Muscle of leg (tissue), 11 donors: ENCODE data around the gene TMEM94. TPM values are rescaled to one million over a fixed set of nuclear protein-coding genes. Genes with fewer than 3 reads are reported as not detected.

Experiments used
- DNase-seq: peaks from one replicate; pipeline ENCODE4 v3.0.0; 2013
- H3K27ac ChIP-seq: one replicate; pipeline ENCODE4 v1.5.1; 2013; ENCODE audit warnings: mild to moderate bottlenecking, low read length, control low read depth
- H3K27me3 ChIP-seq: one replicate; pipeline ENCODE4 v1.6.1; 2013; ENCODE audit warnings: low read length; ENCODE audit not compliant: control insufficient read depth, insufficient read depth
- H3K36me3 ChIP-seq: one replicate; pipeline ENCODE4 v1.6.1; 2013; ENCODE audit warnings: low read length; ENCODE audit not compliant: control insufficient read depth, insufficient read depth
- H3K4me1 ChIP-seq: one replicate; pipeline ENCODE4 v1.6.1; 2013; ENCODE audit warnings: low read length; ENCODE audit not compliant: control insufficient read depth, insufficient read depth
- H3K4me3 ChIP-seq: one replicate; pipeline ENCODE4 v1.5.1; 2013; ENCODE audit warnings: low read length, control low read depth
- H3K9me3 ChIP-seq: replicated peaks from 2 replicates; pipeline ENCODE4 v1.6.1; 2013; ENCODE audit warnings: low read depth, low read length; ENCODE audit not compliant: control insufficient read depth
- WGBS: methylation state at CpG from one replicate; pipeline ENCODE4 v1.1.5; 2013; ENCODE audit warnings: missing lambda C conversion rate; ENCODE audit not compliant: insufficient coverage; 5-methylcytosine and 5-hydroxymethylcytosine counted together
- polyA plus RNA-seq, 8 donors: library from polyadenylated mRNA; unstranded; fragments of 120-200 nt; gene quantifications; one replicate each; pipeline versions ENCODE4 v1.2.1 to v1.2.3, GENCODE V29; 2013; ENCODE audit warnings: inconsistent platforms in 1 of 8, low replicate concordance in 1 of 8; ENCODE audit not compliant: insufficient read length in 8 of 8, insufficient read depth in 1 of 8
- total RNA-seq: library from RNA; stranded (reverse); fragments of 120-200 nt; gene quantifications from one replicate; pipeline ENCODE4 v1.2.4, GENCODE V29; 2013

The TMEM94 gene
- total and polyA plus RNA-seq, 9 donors = 31.5 to 67.8 (median 60.0) TPM

DNA sequence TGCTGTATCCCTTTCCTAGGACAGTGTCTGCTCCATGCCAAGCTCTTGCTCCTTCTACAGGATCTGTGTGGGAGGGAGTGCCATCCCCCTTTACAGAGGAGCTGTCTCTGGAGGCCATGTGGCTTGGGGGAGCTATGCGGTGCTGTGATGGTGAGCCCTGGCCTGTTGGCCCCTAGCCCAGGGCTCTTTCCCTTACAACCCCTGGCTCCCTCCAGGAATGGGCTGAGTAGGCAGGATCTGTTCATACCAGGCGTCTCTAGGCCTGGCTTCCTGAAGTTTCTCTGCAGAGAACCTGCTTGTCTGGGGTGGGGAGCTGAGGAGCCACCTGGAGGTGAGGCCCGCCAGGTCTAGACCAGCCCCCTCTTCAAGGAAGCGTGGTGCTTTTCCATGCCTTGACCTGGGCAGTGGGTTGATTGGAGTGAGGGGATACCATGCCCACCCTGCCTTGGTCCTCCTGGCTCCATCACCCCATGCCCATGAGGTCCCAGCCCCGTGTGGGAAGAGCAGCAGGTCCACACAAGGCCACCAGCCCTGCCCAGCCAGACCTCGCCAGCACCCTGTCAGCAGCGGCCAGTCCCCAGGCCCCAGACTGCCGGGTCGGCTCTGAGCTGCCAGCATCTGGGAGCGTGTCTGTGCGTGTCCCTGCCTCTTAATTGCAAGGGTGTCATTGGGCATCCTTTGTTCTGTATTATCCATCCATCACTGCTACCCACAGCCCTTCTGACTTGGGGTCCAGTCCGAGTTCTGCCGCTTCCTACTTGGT lies 83.7 kb downstream of the TMEM94 start:
- no peak overlapping the region for H3K27ac ChIP-seq
- peaks cover 8% of the 10 kb centered on the region for H3K4me1 ChIP-seq
- WGBS = 78% methylated on average over 7 of the region's 13 CpGs
- no peak for DNase-seq
- H3K27me3 ChIP-seq = no peaks in the 10 kb centered on the region
- H3K9me3 ChIP-seq = no peaks in the 10 kb centered on the region
- no peak overlapping the region for H3K4me3 ChIP-seq
- H3K36me3 ChIP-seq = no peaks in the 10 kb centered on the region

DNA sequence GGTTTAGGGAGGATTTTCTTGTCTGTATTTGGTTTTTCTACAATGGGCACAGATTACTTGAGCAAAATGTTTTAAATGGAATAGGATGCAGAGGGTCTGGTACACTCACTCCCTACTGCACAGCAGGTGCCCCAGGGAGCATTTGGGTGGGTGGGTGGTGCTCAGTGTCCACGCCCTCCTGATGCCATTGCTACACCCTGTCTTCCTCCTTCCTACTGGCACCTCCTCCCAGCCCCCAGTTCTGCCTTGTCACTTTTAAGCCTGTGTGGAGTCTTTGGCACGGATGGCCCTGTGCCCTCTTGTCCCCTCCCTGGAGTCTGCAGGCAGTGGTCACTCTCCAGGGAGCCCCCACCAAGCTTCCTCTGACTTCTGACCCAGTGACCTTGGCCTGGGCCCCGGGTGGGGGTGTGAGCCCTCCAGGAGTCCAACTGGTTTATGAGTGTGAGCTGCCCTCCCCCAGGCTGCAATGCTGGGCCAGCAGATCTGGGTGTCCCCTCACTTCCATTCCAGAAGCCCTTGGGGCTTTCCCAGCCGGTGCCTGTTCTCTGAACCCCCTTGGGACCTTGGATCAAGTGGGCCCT lies 84.6 kb downstream of the TMEM94 start:
- 34% methylated on average over 2 of the region's 4 CpGs for WGBS
- no peaks in the 10 kb centered on the region for H3K27me3 ChIP-seq
- DNase-seq = no peak
- no peak overlapping the region for H3K4me3 ChIP-seq
- peaks cover 2% of the 10 kb centered on the region for H3K4me1 ChIP-seq
- H3K27ac ChIP-seq = no peak overlapping the region
- H3K9me3 ChIP-seq = no peaks in the 10 kb centered on the region
- H3K36me3 ChIP-seq = no peaks in the 10 kb centered on the region

DNA sequence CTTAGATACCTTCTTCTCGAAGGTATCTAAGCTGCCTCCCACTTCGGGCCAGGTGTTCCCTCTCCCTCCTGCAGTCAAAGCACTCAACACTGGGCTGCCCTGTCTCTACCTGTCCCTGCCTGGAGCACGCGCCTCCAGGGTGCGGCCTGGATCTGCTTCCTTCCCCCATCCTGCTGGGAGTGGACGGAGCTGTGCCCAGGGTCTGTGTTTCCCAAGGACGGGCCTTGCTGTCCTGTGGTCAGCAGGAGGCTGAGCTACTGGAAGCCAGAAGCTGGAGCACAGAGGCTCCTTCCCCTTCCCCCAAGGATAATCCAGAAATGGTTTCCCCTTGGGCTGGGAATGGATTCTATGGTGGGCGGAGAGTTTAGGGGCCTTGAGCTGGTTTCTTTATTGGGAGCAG lies 85.8 kb downstream of the TMEM94 start:
- DNase-seq = no peak
- WGBS = 87% methylated on average over 7 of the region's 8 CpGs
- Histone ChIP-seq H3K36me3 (no peaks in the 10 kb centered on the region), H3K4me3 (no peak overlapping the region), H3K4me1 (peaks cover 2% of the 10 kb centered on the region), H3K27me3 (no peaks in the 10 kb centered on the region), H3K9me3 (no peaks in the 10 kb centered on the region), H3K27ac (no peak overlapping the region)

DNA sequence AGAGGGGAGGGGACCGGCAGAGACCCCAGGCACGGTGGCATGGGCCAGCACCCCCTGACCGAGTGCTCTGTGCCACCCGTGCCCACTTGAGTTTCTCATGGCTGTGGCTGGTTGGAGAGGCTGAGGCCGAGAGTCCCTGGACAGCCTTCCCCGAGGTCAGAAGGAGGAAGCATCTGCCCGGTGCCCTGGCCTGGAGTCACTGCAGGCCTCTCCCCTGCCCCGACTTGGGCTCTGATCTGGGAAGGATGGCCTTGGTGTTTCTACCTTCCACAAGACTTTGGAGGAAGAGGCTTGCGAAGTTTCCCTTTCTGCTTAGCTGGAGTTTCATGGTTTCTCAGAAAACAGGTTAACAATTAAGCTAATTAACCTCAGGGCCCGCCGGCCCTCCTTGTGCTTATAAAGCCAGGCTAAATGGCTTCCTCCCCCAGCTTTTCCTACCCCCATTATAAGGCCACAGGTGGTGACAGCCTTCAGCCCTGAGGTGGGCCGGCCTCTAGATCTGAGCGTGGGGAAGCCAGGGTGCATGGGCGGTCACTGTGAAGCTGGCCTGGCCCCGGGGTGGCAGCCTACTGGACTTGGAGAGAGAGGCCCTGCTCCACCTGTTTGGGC lies 86.4 kb downstream of the TMEM94 start:
- Histone ChIP-seq H3K4me3 (no peak overlapping the region), H3K36me3 (no peaks in the 10 kb centered on the region), H3K27ac (no peak overlapping the region), H3K27me3 (no peaks in the 10 kb centered on the region), H3K9me3 (no peaks in the 10 kb centered on the region), H3K4me1 (peaks cover 2% of the 10 kb centered on the region)
- no peak for DNase-seq
- WGBS = 76% methylated on average over 10 of the region's 15 CpGs

DNA sequence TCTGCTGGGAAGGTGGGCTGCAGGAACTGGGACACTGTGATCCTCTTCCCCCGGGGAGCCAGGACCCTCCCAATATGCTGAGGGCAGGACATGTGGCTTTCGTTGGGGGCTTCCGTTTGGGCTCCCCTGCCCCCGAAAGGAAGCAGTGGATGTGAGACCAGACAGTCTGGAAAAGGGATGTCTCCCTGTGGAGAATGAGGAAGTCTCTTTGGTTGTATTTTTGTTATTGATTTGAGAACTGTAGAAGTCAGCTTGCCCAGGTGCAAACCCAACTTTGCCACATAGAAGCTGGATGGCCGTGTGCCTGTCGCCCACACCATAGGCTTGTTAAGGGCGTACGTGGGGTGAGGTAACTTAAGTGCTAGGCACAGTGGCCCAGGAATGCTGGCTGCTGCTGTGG lies 87.8 kb downstream of the TMEM94 start:
- H3K27ac ChIP-seq = no peak overlapping the region
- no peaks in the 10 kb centered on the region for H3K36me3 ChIP-seq
- peaks cover 8% of the 10 kb centered on the region for H3K4me1 ChIP-seq
- DNase-seq = no peak
- no peaks in the 10 kb centered on the region for H3K9me3 ChIP-seq
- WGBS = 59% methylated on average over 7 of the region's 8 CpGs
- no peaks in the 10 kb centered on the region for H3K27me3 ChIP-seq
- no peak overlapping the region for H3K4me3 ChIP-seq

DNA sequence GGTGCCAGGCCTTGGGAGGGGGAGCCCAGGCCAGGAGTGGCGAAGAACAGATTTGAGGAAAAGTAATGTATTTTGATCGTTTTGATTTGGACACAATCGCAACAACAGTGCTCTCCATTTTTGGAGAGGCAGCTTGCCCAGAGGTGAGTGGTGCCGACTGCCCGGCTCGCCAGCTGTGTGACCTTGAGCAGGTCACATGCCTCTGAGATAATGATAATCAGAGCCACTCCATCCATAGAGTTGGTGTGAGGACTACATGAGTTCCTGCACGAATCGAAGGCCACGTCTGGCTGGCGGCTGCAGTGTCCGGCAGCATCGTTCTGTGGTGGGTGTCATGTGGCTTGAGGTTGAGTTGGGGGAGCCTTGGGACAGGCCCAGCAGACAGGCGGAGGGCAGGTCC lies 89.7 kb downstream of the TMEM94 start:
- 97% methylated on average over 7 of the region's 13 CpGs for WGBS
- peaks cover 17% of the 10 kb centered on the region for H3K4me1 ChIP-seq
- no peak overlapping the region for H3K4me3 ChIP-seq
- H3K36me3 ChIP-seq = no peaks in the 10 kb centered on the region
- H3K27ac ChIP-seq = no peak overlapping the region
- no peak for DNase-seq
- H3K9me3 ChIP-seq = no peaks in the 10 kb centered on the region
- H3K27me3 ChIP-seq = no peaks in the 10 kb centered on the region

DNA sequence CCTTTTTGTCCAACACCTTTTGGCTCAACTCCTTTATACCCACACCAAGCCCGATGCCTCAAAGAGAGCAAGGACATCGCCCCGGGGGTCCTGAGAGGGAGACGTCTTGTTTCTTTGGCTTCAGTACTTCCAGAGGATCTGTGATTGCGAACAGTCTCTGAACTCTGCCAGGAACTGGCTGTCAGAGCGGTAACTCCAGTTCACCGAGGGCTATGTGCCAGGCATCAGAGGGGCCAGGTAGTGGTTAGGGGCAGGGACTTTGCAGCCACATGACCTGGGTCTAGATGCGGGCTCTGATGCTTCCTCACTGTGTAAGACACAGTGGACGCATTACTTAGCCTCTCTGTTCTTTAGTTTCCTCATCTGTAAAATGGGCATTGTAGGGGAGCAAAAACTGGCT lies 90.7 kb downstream of the TMEM94 start:
- DNase-seq = no peak
- Histone ChIP-seq H3K4me1 (peaks cover 17% of the 10 kb centered on the region), H3K27me3 (no peaks in the 10 kb centered on the region), H3K36me3 (no peaks in the 10 kb centered on the region), H3K4me3 (no peak overlapping the region), H3K9me3 (no peaks in the 10 kb centered on the region), H3K27ac (no peak overlapping the region)
- WGBS = 69% methylated on average over 5 of the region's 9 CpGs

DNA sequence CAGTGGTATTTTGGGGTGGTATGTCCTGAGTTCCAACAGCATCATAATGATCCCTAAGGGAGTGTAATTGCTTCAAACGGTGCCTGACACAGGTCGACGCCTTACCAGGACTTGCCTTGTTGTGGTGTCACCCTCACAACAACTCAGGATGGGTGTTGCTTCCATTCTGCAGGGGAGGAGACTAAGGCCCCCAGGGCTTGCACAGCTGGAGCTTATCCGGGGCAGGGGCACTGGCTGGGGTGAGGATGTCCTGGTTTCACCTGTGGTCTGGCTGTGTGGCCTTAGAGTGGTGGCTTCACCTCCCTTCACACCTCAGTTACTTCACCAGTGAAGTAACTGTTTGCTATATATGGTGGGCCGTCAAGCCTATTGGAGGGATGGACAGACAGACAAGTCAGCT lies 92.4 kb downstream of the TMEM94 start:
- 60% methylated on average over 3 of the region's 5 CpGs for WGBS
- no peaks in the 10 kb centered on the region for H3K9me3 ChIP-seq
- DNase-seq = no peak
- no peaks in the 10 kb centered on the region for H3K36me3 ChIP-seq
- no peak overlapping the region for H3K4me3 ChIP-seq
- H3K27me3 ChIP-seq = no peaks in the 10 kb centered on the region
- peak overlapping the region; percentile 74 for H3K27ac ChIP-seq
- peaks cover 31% of the 10 kb centered on the region for H3K4me1 ChIP-seq

Other genes starting within 250 kb of the TMEM94 start
- gene GGA3, start 195.0 kb upstream of the TMEM94 start, total RNA-seq = 13.3 TPM
- gene GGA3, start 195.0 kb upstream of the TMEM94 start, polyA plus RNA-seq = 10 to 100 TPM; 26.7 to 35.9 (median 30.6) TPM
- gene MRPS7, start 194.8 kb upstream of the TMEM94 start, total RNA-seq = 71.7 TPM
- gene MRPS7, start 194.8 kb upstream of the TMEM94 start, polyA plus RNA-seq = 10 to 100 TPM; 51.2 to 69.9 (median 60.1) TPM
- 9.4 TPM for gene MIF4GD, start 185.4 kb upstream of the TMEM94 start, total RNA-seq
- gene MIF4GD, start 185.4 kb upstream of the TMEM94 start, polyA plus RNA-seq = 10 to 100 TPM in 7 of 8 donors, 1 to 10 TPM in 1; 9.9 to 14.8 (median 12.6) TPM
- gene SLC25A19, start 167.2 kb upstream of the TMEM94 start, total RNA-seq = 7.0 TPM
- gene SLC25A19, start 167.2 kb upstream of the TMEM94 start, polyA plus RNA-seq = 1 to 10 TPM; 6.1 to 8.3 (median 7.3) TPM
- gene GRB2, start 51.0 kb upstream of the TMEM94 start, total RNA-seq = 88.4 TPM
- 100 to 1,000 TPM; 125 to 162 (median 148) TPM for gene GRB2, start 51.0 kb upstream of the TMEM94 start, polyA plus RNA-seq
- gene CASKIN2, start 58.9 kb downstream of the TMEM94 start, total RNA-seq = 11.4 TPM
- 10 to 100 TPM; 17.7 to 27.9 (median 23.9) TPM for gene CASKIN2, start 58.9 kb downstream of the TMEM94 start, polyA plus RNA-seq
- 21.0 TPM for gene TSEN54, start 59.9 kb downstream of the TMEM94 start, total RNA-seq
- 10 to 100 TPM; 12.5 to 27.3 (median 20.2) TPM for gene TSEN54, start 59.9 kb downstream of the TMEM94 start, polyA plus RNA-seq
- gene LLGL2, start 69.1 kb downstream of the TMEM94 start, total RNA-seq = 4.3 TPM
- 10 to 100 TPM in 1 of 8 donors, 1 to 10 TPM in 7; 2.1 to 12.1 (median 4.7) TPM for gene LLGL2, start 69.1 kb downstream of the TMEM94 start, polyA plus RNA-seq
- gene MYO15B, start 131.2 kb downstream of the TMEM94 start, total RNA-seq = 77.4 TPM
- gene MYO15B, start 131.2 kb downstream of the TMEM94 start, polyA plus RNA-seq = 100 to 1,000 TPM in 5 of 8 donors, 10 to 100 TPM in 3; 52.9 to 147 (median 119) TPM
- 10.8 TPM for gene SMIM5, start 176.8 kb downstream of the TMEM94 start, total RNA-seq
- gene SMIM5, start 176.8 kb downstream of the TMEM94 start, polyA plus RNA-seq = 10 to 100 TPM in 1 of 8 donors, 1 to 10 TPM in 7; 4.0 to 12.1 (median 7.8) TPM
- gene RECQL5, start 210.5 kb downstream of the TMEM94 start, total RNA-seq = 14.5 TPM
- 10 to 100 TPM; 12.0 to 20.8 (median 16.9) TPM for gene RECQL5, start 210.5 kb downstream of the TMEM94 start, polyA plus RNA-seq
- gene SAP30BP, start 210.7 kb downstream of the TMEM94 start, total RNA-seq = 79.7 TPM
- gene SAP30BP, start 210.7 kb downstream of the TMEM94 start, polyA plus RNA-seq = 10 to 100 TPM; 63.7 to 80.1 (median 76.8) TPM